Measurements from ENCODE around the gene FBXW11. TPM values are rescaled to one million over a fixed set of nuclear protein-coding genes. Genes with fewer than 3 reads are reported as not detected.

FBXW11 gene
- total RNA-seq, 4 donors from 2014 or later = 35.9 to 56.8 (median 50.9) TPM

GRCh38 chr5:171839112-171839511, 167.3 kb downstream of the FBXW11 start:
- TF ChIP-seq CTCF (IDR thresholded peaks at IDR 0.05) (no peak), POLR2A (IDR thresholded peaks at IDR 0.05) (no peak)
- DNase-seq (ENCODE audit: low spot score in 2 of 2) = no peak
- intact Hi-C loops (cut with DNase I; ENCODE audit: low total_unique reads) = no loop called here
- 71 to 88% methylated on average over 2 of the region's 2 CpGs for WGBS, 2 donors
- H3K4me3 ChIP-seq (ENCODE audit: low read depth, poor library complexity, severe bottlenecking) = no peak overlapping the region

GRCh38 chr5:171838066-171838465, 168.4 kb downstream of the FBXW11 start:
- WGBS, 2 donors = 65 to 72% methylated on average over 12 of the region's 12 CpGs
- no peak for DNase-seq (ENCODE audit: low spot score in 2 of 2)
- TF ChIP-seq CTCF (IDR thresholded peaks at IDR 0.05) = no peak
- TF ChIP-seq POLR2A (IDR thresholded peaks at IDR 0.05) = no peak
- intact Hi-C loops (cut with DNase I; ENCODE audit: low total_unique reads) = no loop called here
- no peak overlapping the region for H3K4me3 ChIP-seq (ENCODE audit: low read depth, poor library complexity, severe bottlenecking)

GRCh38 chr5:171837522-171837921, 168.9 kb downstream of the FBXW11 start:
- no peak overlapping the region for H3K4me3 ChIP-seq (ENCODE audit: low read depth, poor library complexity, severe bottlenecking)
- no peak for DNase-seq (ENCODE audit: low spot score in 2 of 2)
- intact Hi-C loops (cut with DNase I; ENCODE audit: low total_unique reads) = no loop called here
- TF ChIP-seq POLR2A (IDR thresholded peaks at IDR 0.05) (no peak), CTCF (IDR thresholded peaks at IDR 0.05) (no peak)

- intact Hi-C loops (cut with DNase I; ENCODE audit: low total_unique reads) = no loop called here
- TF ChIP-seq POLR2A (IDR thresholded peaks at IDR 0.05) (no peak), CTCF (IDR thresholded peaks at IDR 0.05) (no peak)
- H3K4me3 ChIP-seq (ENCODE audit: low read depth, poor library complexity, severe bottlenecking) = no peak overlapping the region
- DNase-seq (ENCODE audit: low spot score in 2 of 2) = no peak
- 74 to 81% methylated on average over 7 of the region's 7 CpGs for WGBS, 2 donors
These were observed 171.4 kb downstream of the FBXW11 start for GRCh38 chr5:171835066-171835465.

- 89 to 90% methylated on average over 2 of the region's 2 CpGs for WGBS, 2 donors
- no peak overlapping the region for H3K4me3 ChIP-seq (ENCODE audit: low read depth, poor library complexity, severe bottlenecking)
- TF ChIP-seq POLR2A (IDR thresholded peaks at IDR 0.05) = no peak
- no peak for TF ChIP-seq CTCF (IDR thresholded peaks at IDR 0.05)
- intact Hi-C loops (cut with DNase I; ENCODE audit: low total_unique reads) = no loop called here
- DNase-seq (ENCODE audit: low spot score in 2 of 2) = no peak
These were observed 172.0 kb downstream of the FBXW11 start for GRCh38 chr5:171834461-171834860.

GRCh38 chr5:171832775-171833174, 173.7 kb downstream of the FBXW11 start:
- no peak for DNase-seq (ENCODE audit: low spot score in 2 of 2)
- TF ChIP-seq CTCF (IDR thresholded peaks at IDR 0.05) (no peak), POLR2A (IDR thresholded peaks at IDR 0.05) (no peak)
- no peak overlapping the region for H3K4me3 ChIP-seq (ENCODE audit: low read depth, poor library complexity, severe bottlenecking)
- intact Hi-C loops (cut with DNase I; ENCODE audit: low total_unique reads) = no loop called here
- 89% methylated on average over 2 of the region's 2 CpGs for WGBS, 2 donors
